ENCODE measurements around the gene DHRS11. TPM values are rescaled to one million over a fixed set of nuclear protein-coding genes. Genes with fewer than 3 reads are reported as not detected.

The DHRS11 gene
- total RNA-seq, 1 experiment from 2014 or later = 11.8 TPM

- no peaks in the 10 kb centered on the region for H3K9me3 ChIP-seq (ENCODE audit: control insufficient read depth, insufficient read depth, low read depth, low read length)
- ChIA-PET POLR2A (no interaction called here), CTCF (no interaction called here)
- DNase-seq (ENCODE audit: low read depth, low spot score) (no peak), ATAC-seq (no peak)
- no TSS peak for BruUV-seq (replicated peaks)
- H3K4me3 ChIP-seq (ENCODE audit: low read depth in 2 of 2, low read length in 2 of 2) = no peak overlapping the region; a peak in 2 of 4 replicates
- TF ChIP-seq SIN3A (IDR thresholded peaks at IDR 0.05; ENCODE audit: borderline replicate concordance, insufficient read depth, low read depth, low read length) (no peak), POLR2AphosphoS5 (IDR thresholded peaks at IDR 0.05; ENCODE audit: low read depth, low read length) (no peak), TCF7L2 (IDR thresholded peaks at IDR 0.05; ENCODE audit: low read depth, low read length) (no peak), REST (IDR thresholded peaks at IDR 0.05; ENCODE audit: insufficient read depth in 1 of 2, low read depth in 2 of 2, low read length in 1 of 2) (no peak), CTCF (IDR thresholded peaks at IDR 0.05) (no peak)
- H3K27ac ChIP-seq (ENCODE audit: low read length) = peak overlapping the region; percentile 86
- intact Hi-C loops (cut with micrococcal nuclease; ENCODE audit: unreplicated experiment) = no loop called here
- no peaks in the 10 kb centered on the region for H3K27me3 ChIP-seq (ENCODE audit: control insufficient read depth, insufficient read depth, low read length)
- peaks cover 4% of the 10 kb centered on the region; the same call in 1 of the 2 replicates for H3K36me3 ChIP-seq (ENCODE audit: control insufficient read depth, insufficient read depth, low read length)
- in situ Hi-C loops (cut with HindIII; ENCODE audit: low pct_unique_long_range_greater_than_20kb, low sequenced_read_pairs) = no loop called here
- H3K4me1 ChIP-seq (ENCODE audit: control insufficient read depth, insufficient read depth, low read length) = peaks cover 7% of the 10 kb centered on the region; the same call in 1 of the 2 replicates
Measured at GRCh38 chr17:36600465-36600864, 8.8 kb downstream of the DHRS11 start.

- Histone ChIP-seq H3K36me3 (ENCODE audit: control insufficient read depth, insufficient read depth, low read length) (peaks cover 4% of the 10 kb centered on the region; the same call in 1 of the 2 replicates), H3K4me1 (ENCODE audit: control insufficient read depth, insufficient read depth, low read length) (peaks cover 7% of the 10 kb centered on the region; the same call in 1 of the 2 replicates), H3K4me3 (ENCODE audit: low read depth in 2 of 2, low read length in 2 of 2) (peak overlapping the region; percentile 74 to 78), H3K27me3 (ENCODE audit: control insufficient read depth, insufficient read depth, low read length) (no peaks in the 10 kb centered on the region), H3K27ac (ENCODE audit: low read length) (peak overlapping the region; percentile 86), H3K9me3 (ENCODE audit: control insufficient read depth, insufficient read depth, low read depth, low read length) (no peaks in the 10 kb centered on the region)
- ATAC-seq (peak; percentile 25; the same call in 1 of the 2 replicates), DNase-seq (ENCODE audit: low read depth, low spot score) (no peak)
- CTCF ChIA-PET = no interaction called here
- no TSS peak for BruUV-seq (replicated peaks)
- intact Hi-C loops (cut with micrococcal nuclease; ENCODE audit: unreplicated experiment) (no loop called here), in situ Hi-C loops (cut with HindIII; ENCODE audit: low pct_unique_long_range_greater_than_20kb, low sequenced_read_pairs) (no loop called here)
- POLR2A ChIA-PET = no interaction called here
- TF ChIP-seq POLR2AphosphoS5 (IDR thresholded peaks at IDR 0.05; ENCODE audit: low read depth, low read length) = no peak
- TF ChIP-seq TCF7L2 (IDR thresholded peaks at IDR 0.05; ENCODE audit: low read depth, low read length) = no peak
- no peak for TF ChIP-seq REST (IDR thresholded peaks at IDR 0.05; ENCODE audit: insufficient read depth in 1 of 2, low read depth in 2 of 2, low read length in 1 of 2)
- TF ChIP-seq SIN3A (IDR thresholded peaks at IDR 0.05; ENCODE audit: borderline replicate concordance, insufficient read depth, low read depth, low read length) = no peak
- TF ChIP-seq CTCF (IDR thresholded peaks at IDR 0.05) = no peak
Measured at GRCh38 chr17:36600936-36601302, 9.2 kb downstream of the DHRS11 start.

Measured in Panc1 (cell line).